HG03342 (cell line): Measurements from ENCODE around the gene PACSIN2.

Experiments
- ATAC-seq: cut with Tn5 transposase; IDR thresholded peaks from one replicate; pipeline ENCODE4 v1.9.1; 2021; ENCODE audit warnings: mild to moderate bottlenecking, moderate library complexity; ENCODE audit not compliant: unreplicated experiment

PACSIN2 gene

DNA sequence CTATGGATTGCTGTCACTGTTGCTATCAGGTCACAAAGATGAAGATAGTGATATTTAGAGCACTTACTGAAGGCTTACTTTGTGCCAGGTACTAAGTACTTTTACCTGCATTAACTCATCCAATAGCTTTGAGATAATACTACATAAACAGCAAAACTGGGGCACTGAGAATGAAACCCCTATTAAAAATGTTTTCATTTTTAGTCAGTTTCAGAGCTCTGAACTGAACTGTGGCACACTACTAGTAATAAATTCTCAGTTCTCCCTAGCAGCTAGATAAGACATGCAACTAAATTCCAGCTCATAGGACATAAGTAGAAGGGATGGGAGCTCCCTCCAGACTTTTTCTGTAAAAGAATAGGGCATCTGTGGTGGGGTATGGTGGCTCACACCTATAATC, 181.8 kb downstream of the PACSIN2 start:
- no peak for ATAC-seq

DNA sequence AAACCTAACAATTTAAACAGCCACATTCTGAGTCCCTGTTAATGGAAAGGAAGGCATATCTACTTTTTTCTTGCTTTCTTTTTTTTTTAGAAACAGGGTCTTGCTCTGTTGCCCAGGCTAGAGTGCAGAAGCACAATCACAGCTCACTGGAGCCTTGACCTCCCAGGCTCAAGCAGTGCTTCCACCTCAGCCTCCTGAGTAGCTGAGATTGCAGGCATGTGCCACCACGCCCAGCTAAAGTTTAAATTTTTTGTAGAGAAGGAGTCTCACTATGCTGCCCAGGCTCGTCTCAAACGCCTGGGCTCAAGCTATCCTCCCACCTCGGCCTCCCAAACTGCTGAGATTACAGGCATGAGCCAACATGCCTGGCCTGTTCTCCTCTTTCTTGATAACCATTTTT, 183.2 kb downstream of the PACSIN2 start:
- ATAC-seq = no peak

DNA sequence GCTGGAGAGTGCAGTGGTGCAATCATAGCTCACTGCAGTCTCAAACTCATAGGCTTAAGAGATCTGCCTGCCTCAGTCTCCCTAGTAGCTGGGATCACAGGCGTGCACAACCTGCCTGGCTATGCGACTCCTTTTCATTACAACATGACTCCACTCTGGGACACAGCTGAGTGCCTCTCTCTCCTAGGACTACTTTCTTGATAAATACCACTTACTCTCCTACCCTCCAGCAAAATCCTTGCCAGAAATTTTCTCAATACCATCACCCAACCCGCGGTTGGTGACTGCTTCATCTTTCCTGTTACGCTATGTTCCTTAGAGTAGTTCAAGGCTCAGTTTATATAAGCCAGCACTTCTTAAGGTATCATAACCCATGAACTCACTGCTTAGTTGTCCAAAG, 184.8 kb downstream of the PACSIN2 start:
- no peak for ATAC-seq

DNA sequence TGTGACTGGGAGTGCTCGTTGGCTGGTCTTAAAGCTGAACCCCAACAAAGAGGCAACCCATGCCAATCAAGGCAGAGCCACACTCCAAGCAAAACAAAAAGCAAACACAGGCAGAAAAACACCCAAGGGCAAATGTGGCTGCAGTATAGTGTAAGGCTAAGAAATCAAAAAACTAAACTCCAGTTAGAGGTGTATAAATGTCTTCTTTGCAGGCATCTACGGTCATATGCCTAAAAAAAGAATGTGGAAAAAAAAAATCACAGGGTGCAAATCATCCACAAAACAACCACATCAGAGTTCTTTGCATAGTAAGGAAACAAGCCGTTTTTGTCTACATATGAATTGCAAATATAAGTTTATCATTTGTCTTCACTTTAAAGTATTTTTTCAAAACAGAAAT, 185.6 kb downstream of the PACSIN2 start:
- no peak for ATAC-seq

DNA sequence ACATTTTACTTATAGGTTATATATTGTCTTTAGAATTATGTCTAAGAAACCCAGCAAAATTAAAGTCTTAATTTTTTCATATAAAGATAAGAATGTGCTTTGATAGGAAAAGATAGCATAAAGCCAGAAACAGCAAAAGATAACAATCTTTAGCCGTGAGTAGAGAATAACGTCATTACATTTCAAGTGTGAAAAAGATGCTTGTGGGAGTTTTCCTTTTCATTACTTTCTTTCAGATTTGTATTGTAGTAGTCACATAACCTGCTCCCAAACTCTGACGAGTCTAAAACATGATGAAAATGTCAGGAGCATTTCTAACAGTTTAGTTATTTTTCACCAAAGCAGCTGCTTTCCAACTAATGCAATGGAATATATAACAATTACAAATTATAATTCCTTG, 189.2 kb downstream of the PACSIN2 start:
- ATAC-seq = no peak

DNA sequence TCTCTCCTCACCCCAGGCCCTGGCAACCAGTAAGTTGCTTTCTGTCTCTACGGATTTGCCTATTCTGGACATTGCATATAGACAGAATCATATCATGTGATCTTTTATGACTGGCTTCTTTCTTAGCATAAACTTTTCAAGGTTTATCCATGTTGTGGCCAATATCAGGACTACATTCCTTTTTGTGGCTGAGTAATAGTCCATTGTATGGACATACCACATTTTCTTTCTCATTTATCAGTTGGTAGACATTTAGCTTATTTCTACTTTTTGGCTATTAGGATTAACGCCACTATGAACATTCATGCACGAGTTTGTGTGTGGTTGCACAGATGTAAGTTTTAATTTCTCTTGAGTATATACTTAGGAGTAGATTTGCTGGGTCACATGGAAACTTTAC, 193.6 kb downstream of the PACSIN2 start:
- ATAC-seq = no peak

DNA sequence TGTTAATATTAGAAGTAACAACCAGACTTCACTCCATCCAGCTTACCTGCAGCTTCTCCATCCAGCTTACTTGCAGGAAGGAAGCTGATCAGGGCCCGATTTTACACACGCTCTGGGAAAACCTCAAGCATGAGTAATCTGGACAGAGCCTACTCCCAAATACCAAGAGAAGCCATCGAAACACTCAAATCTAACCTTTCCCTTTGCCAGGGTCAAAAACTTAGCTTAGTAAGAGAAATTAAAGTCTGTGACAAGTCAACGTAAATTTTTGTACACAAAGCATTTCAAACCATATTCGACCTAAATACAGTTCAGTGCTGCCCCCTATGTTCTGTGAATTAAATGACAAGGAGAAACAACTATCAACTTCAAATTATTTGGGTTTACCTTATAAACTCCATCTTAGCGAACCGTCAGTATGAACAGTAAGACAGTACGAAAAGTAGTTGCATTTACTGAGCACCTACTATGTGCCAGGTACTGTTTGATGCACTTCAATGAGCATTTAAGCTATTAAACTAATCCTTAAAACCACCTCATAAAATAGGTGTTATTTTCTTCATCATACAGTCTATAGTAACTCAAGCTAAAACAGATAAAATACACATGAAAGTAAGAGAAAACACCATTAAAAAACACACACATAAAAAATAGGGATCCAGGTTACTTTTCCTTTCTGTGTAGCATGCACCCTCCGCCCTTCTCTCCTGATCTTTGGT, 194.7 kb downstream of the PACSIN2 start:
- ATAC-seq = no peak
